Ovary (tissue), 9 donors: Measurements from ENCODE around the gene DIP2C. TPM values are rescaled to one million over a fixed set of nuclear protein-coding genes. Genes with fewer than 3 reads are reported as not detected.
"Not testable (repeated sequence)": the region's sequence is repeated elsewhere in the genome, so short reads cannot be mapped to it uniquely, and the experiment has no call there.

Source experiments
- DNase-seq, 5 donors: peaks; one replicate each; pipeline ENCODE4 v3.0.0-alpha.2; 2019 to 2020
- H3K27ac ChIP-seq, 2 donors: fragments of 200-600 bp; one replicate each; pipeline versions ENCODE4 v1.5.1 to v1.8.0; 2019 to 2022
- H3K27me3 ChIP-seq: fragments of 200-600 bp; one replicate; pipeline ENCODE4 v1.8.0; 2022
- H3K36me3 ChIP-seq: fragments of 200-600 bp; sonication (generic); one replicate; pipeline ENCODE4 v1.5.1; 2019
- H3K4me1 ChIP-seq: one replicate; pipeline ENCODE4 v1.8.1; 2013; ENCODE audit warnings: mild to moderate bottlenecking, moderate library complexity; ENCODE audit not compliant: insufficient read depth
- H3K4me3 ChIP-seq: fragments of 200-600 bp; sonication (generic); one replicate; pipeline ENCODE4 v1.5.1; 2017
- H3K9me3 ChIP-seq, 2 donors: fragments of 200-600 bp in 1 of 2; sonication (generic) in 1 of 2; one replicate each; pipeline versions ENCODE4 v1.5.1 to v1.8.1; 2013 to 2019; ENCODE audit warnings: mild to moderate bottlenecking in 1 of 2, moderate library complexity in 1 of 2
- CTCF ChIP-seq, 3 donors: fragments of 450-650 bp in 2 of 3; fragments of 200-600 bp in 1 of 3; IDR thresholded peaks; one replicate each; pipeline versions ENCODE4 v1.5.1 to v1.8.0; 2016 to 2022; ENCODE audit warnings: antibody characterized with exemption in 3 of 3, mild to moderate bottlenecking in 1 of 3
- EP300 ChIP-seq: sonication (generic); formaldehyde crosslinking; IDR thresholded peaks from one replicate; pipeline ENCODE4 v1.6.1; 2017; ENCODE audit warnings: antibody characterized with exemption
- POLR2A ChIP-seq: fragments of 450-650 bp; IDR thresholded peaks from one replicate; pipeline ENCODE4 v1.6.1; 2017; ENCODE audit warnings: antibody characterized with exemption, mild to moderate bottlenecking, moderate library complexity
- WGBS, 3 donors: extraction: QIAGEN DNeasy Blood & Tissue Kit in 1 of 3; methylation state at CpG; one replicate each; pipeline versions ENCODE4 v1.1.5 to v1.1.7; 2013 to 2017; 5-methylcytosine and 5-hydroxymethylcytosine counted together
- intact Hi-C, 4 donors: fragments of 100-400 bp; cut with DNase I; formaldehyde crosslinking; loops; one replicate each; pipeline versions ENCODE4 v1.11.0 to v1.15.1; 2022 to 2023
- polyA plus RNA-seq, 2 donors: library from polyadenylated mRNA; stranded (reverse); fragments of 200-250 nt in 1 of 2; fragments of 350-450 nt in 1 of 2; fragmentation: Illumina TruSeq in 1 of 2; extraction: RNeasy Lipid Tissue Mini Kit (QIAGEN cat#74804) in 1 of 2; gene quantifications; one replicate each; pipeline ENCODE4 v1.2.3, GENCODE V29; 2013 to 2014
- total RNA-seq, 7 donors: library from RNA; depleted of rRNA in 2 of 7; stranded (reverse); fragments of >200 nt in 2 of 7; fragmentation: NEBNext Ultra II Directional in 3 of 7; extraction: Animal tissue kit (Norgen Biotek cat#: 25700) in 3 of 7; gene quantifications; one replicate each; pipeline versions ENCODE4 v1.1.0 to v1.2.4, GENCODE V29; 2016 to 2023
- donor health status: DM: no; HTN: no; CAD: no; lungs with moderate emphysema.
- donor health status: DM: no; HTN: no; CAD: no.
- donor health status: Bipolar disorder and iron deficiency.
- donor health status: DM: yes; HTN: yes; CAD: no.
- donor health status: DM: no; HTN: no; CAD: no.
- donor health status: DM: yes; HTN: yes; CAD: no.

DIP2C gene
- total and polyA plus RNA-seq, 9 donors: 10.1 to 29.4 (median 22.2) TPM

- intact Hi-C loops: loop anchor here in 2 of 4 donors (5.0 to 10.0 kb wide), 3 partner anchors 179 to 274 kb away; no protein-coding TSS in a partner anchor
- peak in 2 of 5 donors; percentile 16 to 27 for DNase-seq
- Histone ChIP-seq H3K4me1 (peaks cover 13% of the 10 kb centered on the region), H3K36me3 (no peaks in the 10 kb centered on the region), H3K27ac (no peak overlapping the region), H3K9me3 (no peaks in the 10 kb centered on the region), H3K27me3 (no peaks in the 10 kb centered on the region), H3K4me3 (no peak overlapping the region)
- TF ChIP-seq EP300 (no peak), CTCF (IDR thresholded peaks at IDR 0.05) (no peak), POLR2A (no peak)
- 87 to 89% (median 87%) methylated on average over 18 of the region's 18 CpGs for WGBS, 3 donors
These were observed 176.1 kb downstream of the DIP2C start for GRCh38 chr10:513393-513792.

- not testable (repeated sequence) for H3K9me3 ChIP-seq, H3K27ac ChIP-seq, H3K4me1 ChIP-seq, H3K27me3 ChIP-seq, H3K36me3 ChIP-seq, H3K4me3 ChIP-seq
- intact Hi-C loops: loop anchor here in 2 of 4 donors (5.0 to 10.0 kb wide), 3 partner anchors 180 to 275 kb away; no protein-coding TSS in a partner anchor
- 90 to 96% (median 95%) methylated on average over 5 of the region's 5 CpGs for WGBS, 3 donors
- peak in 2 of 5 donors; percentile 8 to 12 for DNase-seq
These were observed 176.8 kb downstream of the DIP2C start for GRCh38 chr10:512661-513060.

GRCh38 chr10:511849-512191 is 177.6 kb downstream of the DIP2C start:
- Histone ChIP-seq H3K4me3 (no peak overlapping the region), H3K4me1 (peaks cover 4% of the 10 kb centered on the region), H3K27ac (no peak overlapping the region), H3K27me3 (no peaks in the 10 kb centered on the region), H3K9me3 (no peaks in the 10 kb centered on the region), H3K36me3 (no peaks in the 10 kb centered on the region)
- WGBS, 3 donors: 82 to 87% (median 84%) methylated on average over 14 of the region's 14 CpGs
- TF ChIP-seq POLR2A (no peak), EP300 (no peak), CTCF (IDR thresholded peaks at IDR 0.05) (no peak)
- DNase-seq: peak in 2 of 5 donors; percentile 22 to 31
- intact Hi-C loops: loop anchor here in 2 of 4 donors (5.0 to 10.0 kb wide), 3 partner anchors 180 to 275 kb away; no protein-coding TSS in a partner anchor

DNA sequence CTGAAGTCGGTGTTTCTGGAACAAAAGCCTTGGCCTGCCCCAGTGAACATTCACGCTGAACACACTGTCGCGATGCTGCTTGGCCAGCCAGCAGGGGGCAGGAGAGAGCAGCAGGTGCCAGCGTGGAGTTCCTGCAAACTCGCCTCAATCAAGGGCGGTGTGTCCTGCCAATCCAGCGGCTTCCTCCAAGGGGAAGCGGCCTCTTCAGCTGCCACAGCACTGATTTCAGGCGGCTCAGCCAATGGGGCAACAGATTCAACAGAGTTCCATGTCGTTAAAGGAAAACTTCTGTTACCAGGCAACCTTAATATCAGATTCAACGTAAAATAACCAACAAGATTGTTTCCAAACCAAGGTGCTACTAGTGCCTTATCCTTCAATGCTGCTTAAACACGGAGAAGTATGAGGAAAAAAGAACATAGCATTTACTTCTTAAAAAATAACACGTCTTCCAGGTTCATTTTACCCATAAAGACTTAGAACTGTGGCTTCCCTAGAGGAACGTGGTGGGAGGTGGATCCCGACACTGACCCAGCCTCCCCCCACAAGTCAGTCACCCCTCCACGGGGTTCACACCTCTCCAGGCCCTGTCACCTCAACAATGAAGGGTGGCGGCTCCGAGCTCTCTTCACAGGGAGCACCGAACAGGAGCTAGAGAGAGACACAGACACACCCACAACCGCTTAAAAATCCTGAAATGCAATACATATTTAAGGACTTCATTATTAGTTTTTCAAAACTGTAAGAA is 178.2 kb downstream of the DIP2C start:
- peaks cover 4% of the 10 kb centered on the region for H3K4me1 ChIP-seq
- intact Hi-C loops: loop anchor here in 2 of 4 donors (5.0 to 10.0 kb wide), 3 partner anchors 181 to 276 kb away; no protein-coding TSS in a partner anchor

More for the DNA sequence above, 178.2 kb downstream of the DIP2C start:
- 31 to 32% (median 32%) methylated on average over 21 of the region's 21 CpGs for WGBS, 3 donors
- peak; percentile 81 to 94 (median 94) for TF ChIP-seq CTCF (IDR thresholded peaks at IDR 0.05)
- TF ChIP-seq POLR2A: no peak
- no peak for TF ChIP-seq EP300
- H3K27ac ChIP-seq: no peak overlapping the region
- H3K9me3 ChIP-seq: no peaks in the 10 kb centered on the region
- DNase-seq: peak; percentile 88 to 95 (median 92)
- no peaks in the 10 kb centered on the region for H3K27me3 ChIP-seq
- no peaks in the 10 kb centered on the region for H3K36me3 ChIP-seq
- no peak overlapping the region for H3K4me3 ChIP-seq
